ENCODE measurements around the gene FOXR1.

The FOXR1 gene

DNA sequence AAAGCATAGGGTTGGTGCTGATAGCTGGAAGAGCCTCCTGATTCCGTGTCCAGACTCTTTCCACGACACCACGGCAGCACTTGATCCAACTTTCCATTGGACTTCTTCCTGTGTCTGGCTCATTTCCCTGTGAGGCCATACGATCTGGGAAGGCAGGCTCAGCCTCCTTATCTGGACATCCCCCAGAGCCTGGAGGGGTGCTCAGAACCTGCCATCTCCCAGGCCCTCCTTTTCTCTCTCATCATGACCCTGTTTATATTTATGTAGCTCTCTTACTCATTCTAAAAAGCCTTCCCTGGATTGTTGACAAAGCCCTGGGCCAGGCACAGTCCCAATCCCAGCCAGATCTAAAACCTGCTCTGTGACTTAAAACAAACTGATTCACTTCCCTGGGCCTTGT is 38.1 kb upstream of the FOXR1 start:
- TF ChIP-seq, protein P1, sequence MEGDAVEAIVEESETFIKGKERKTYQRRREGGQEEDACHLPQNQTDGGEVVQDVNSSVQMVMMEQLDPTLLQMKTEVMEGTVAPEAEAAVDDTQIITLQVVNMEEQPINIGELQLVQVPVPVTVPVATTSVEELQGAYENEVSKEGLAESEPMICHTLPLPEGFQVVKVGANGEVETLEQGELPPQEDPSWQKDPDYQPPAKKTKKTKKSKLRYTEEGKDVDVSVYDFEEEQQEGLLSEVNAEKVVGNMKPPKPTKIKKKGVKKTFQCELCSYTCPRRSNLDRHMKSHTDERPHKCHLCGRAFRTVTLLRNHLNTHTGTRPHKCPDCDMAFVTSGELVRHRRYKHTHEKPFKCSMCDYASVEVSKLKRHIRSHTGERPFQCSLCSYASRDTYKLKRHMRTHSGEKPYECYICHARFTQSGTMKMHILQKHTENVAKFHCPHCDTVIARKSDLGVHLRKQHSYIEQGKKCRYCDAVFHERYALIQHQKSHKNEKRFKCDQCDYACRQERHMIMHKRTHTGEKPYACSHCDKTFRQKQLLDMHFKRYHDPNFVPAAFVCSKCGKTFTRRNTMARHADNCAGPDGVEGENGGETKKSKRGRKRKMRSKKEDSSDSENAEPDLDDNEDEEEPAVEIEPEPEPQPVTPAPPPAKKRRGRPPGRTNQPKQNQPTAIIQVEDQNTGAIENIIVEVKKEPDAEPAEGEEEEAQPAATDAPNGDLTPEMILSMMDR (IDR thresholded peaks at IDR 0.05; ENCODE audit: extremely low read depth, insufficient read depth, missing control alignments): no peak
- no peak for DNase-seq (ENCODE audit: low spot score)
- in situ Hi-C loops (cut with MboI; ENCODE audit: low pct_unique_long_range_greater_than_20kb, low sequenced_read_pairs, unreplicated experiment): loop anchor here (25.0 kb wide), 1 partner anchor 246 kb away; the partner anchor contains the start of gene TREH

DNA sequence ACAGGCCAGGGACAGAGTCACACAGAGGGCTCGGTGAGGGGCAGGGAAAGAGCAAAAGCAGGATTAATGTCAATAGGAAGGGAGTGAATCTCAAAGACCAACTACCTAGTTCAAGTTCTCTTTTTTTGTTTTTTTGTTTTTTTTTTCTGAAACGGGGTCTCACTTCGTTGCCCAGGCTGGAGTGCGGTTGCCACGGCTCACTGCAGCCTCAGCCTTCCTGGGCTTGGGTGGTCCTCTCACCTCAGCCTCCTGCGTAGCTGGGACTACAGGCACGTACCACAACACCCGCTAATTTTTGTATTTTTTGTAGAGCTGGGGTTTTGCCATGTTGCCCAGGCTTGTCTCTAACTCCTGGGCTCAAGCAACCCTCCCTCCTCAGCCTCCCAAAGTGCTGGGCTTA is 36.2 kb upstream of the FOXR1 start:
- DNase-seq (ENCODE audit: low spot score): no peak
- TF ChIP-seq, protein P1 (IDR thresholded peaks at IDR 0.05; ENCODE audit: extremely low read depth, insufficient read depth, missing control alignments): no peak
- in situ Hi-C loops (cut with MboI; ENCODE audit: low pct_unique_long_range_greater_than_20kb, low sequenced_read_pairs, unreplicated experiment): loop anchor here (25.0 kb wide), 1 partner anchor 248 kb away; the partner anchor contains the start of gene TREH

DNA sequence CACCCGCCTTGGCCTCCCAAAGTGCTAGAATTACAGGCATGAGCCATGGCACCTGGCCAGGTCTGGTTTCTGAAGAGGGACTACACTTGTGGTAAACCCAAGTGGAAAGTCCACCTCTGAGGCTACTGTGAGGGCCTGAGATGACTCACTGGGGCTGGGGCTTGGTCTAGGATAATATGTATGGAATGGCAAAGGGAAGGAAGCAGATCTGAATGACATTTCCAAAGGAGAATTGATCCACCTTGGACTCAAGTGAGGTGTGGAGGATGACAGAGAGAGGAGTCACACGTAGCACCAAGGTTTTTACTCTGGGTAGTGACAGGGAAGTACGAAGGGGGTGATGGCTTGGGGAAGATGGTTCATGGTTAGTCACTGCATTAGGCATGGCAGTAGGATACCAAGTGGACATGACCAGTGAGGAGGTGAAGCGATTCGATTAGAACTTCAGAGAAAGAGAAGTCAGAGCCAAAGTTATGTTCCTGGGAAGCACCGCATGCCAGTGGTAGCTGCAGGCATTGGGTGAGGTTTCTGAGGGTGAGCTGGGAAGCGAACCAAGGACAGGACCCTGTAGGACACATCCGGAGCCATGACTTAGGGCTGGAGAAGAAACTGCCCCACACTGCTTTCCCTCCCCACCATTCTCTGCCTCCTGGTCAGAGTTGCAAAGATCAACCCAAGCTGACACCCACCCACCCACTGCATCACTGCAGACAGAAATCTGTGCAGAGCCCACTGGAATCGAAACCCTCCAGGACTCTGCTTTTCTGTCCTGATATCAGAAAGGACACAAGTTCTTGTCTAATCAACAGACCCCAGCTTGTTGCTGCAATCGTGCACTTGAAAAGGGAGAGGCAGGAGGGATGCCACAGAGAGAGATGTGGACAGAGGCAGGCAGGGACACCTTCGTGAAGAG is 32.8 kb upstream of the FOXR1 start:
- TF ChIP-seq, protein P1 (IDR thresholded peaks at IDR 0.05; ENCODE audit: extremely low read depth, insufficient read depth, missing control alignments): no peak
- DNase-seq (ENCODE audit: low spot score): no peak
- in situ Hi-C loops (cut with MboI; ENCODE audit: low pct_unique_long_range_greater_than_20kb, low sequenced_read_pairs, unreplicated experiment): loop anchor here (25.0 kb wide), 1 partner anchor 251 kb away; the partner anchor contains the start of gene TREH

DNA sequence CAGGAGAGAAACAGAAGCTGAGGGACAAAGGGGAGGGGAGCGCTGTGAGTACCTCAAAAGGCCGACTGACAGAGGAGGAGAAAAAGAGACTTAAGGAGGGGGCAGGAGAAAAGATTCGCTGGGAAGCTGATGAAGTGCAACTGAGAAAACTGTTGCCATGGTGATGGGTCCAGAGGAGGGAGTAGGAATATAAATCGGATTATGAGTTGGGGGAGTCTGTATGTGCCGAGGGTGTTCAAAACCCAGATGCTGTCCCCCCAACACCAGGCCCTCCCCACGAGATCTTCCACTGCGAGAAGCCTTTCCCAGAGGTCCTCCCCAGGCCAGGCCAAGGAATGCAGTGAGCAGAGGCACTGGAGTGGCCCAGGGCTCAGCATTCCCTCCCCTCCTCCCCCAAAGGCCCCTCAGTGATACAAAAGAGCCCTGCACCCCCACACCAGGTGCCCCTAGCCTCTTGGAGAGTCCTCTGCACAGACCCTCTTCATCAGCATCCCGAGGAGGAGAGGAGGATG is 32.1 kb upstream of the FOXR1 start:
- TF ChIP-seq, protein P1 (IDR thresholded peaks at IDR 0.05; ENCODE audit: extremely low read depth, insufficient read depth, missing control alignments): no peak
- DNase-seq (ENCODE audit: low spot score): no peak
- in situ Hi-C loops (cut with MboI; ENCODE audit: low pct_unique_long_range_greater_than_20kb, low sequenced_read_pairs, unreplicated experiment): loop anchor here (25.0 kb wide), 1 partner anchor 252 kb away; the partner anchor contains the start of gene TREH

DNA sequence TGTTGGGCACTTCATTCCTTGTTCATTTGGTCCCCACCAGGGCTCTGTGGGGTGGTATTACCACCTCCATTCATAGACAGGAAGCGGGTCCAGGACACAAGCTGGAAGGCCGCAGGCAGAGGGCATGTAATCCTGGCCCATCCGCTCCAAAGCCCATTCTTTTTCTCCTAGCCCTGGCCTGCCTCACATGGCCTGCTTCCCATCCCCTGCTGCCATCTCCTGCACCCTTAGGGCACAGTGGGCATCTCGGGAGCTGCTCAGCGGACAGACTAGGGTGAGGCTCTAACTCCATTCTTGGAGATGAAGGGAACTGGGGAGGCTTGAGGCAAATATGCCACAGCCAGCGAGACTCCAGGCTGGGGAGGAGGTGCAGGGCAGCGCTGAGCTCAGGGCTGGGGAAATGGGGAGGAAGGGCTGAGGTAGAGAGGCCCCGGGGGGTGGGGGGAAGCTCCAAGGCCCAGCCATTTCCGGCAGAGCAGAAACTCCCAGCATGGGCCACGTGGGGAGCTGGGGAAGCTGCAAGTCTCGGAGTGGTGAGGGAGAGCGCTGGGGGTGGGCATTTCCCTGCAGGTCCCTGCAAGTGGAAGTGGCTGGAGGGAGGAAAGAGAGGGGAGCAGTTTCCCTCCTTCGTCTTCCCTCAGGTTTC is 31.5 kb upstream of the FOXR1 start:
- TF ChIP-seq, protein P1 (IDR thresholded peaks at IDR 0.05; ENCODE audit: extremely low read depth, insufficient read depth, missing control alignments): no peak
- in situ Hi-C loops (cut with MboI; ENCODE audit: low pct_unique_long_range_greater_than_20kb, low sequenced_read_pairs, unreplicated experiment): loop anchor here (25.0 kb wide), 1 partner anchor 253 kb away; the partner anchor contains the start of gene TREH
- no peak for DNase-seq (ENCODE audit: low spot score)

DNA sequence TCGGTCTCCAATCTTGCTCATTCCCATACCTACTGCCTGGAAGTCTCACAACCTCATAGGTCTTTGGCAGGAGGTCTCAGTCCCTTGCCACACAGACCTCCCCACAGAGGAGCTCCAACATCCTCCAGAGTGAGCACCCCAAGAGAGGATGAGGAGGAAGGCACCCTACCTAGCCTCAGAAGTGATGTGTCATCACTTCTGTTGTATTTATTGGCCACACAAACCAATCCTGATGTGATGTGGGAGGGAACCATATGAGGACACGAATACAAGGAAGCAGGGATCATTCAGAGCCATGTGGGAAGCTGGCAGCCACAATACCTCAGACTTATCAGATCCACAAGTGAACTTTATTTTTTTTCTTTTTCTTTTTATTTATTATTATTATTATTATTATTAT is 24.5 kb upstream of the FOXR1 start:
- TF ChIP-seq, protein P1 (IDR thresholded peaks at IDR 0.05; ENCODE audit: extremely low read depth, insufficient read depth, missing control alignments): no peak
- DNase-seq (ENCODE audit: low spot score): no peak
- in situ Hi-C loops (cut with MboI; ENCODE audit: low pct_unique_long_range_greater_than_20kb, low sequenced_read_pairs, unreplicated experiment): loop anchor here (25.0 kb wide), 1 partner anchor 260 kb away; the partner anchor contains the start of gene TREH

All from GM13977 (cell line).